Measurements from ENCODE around the gene PTPN7. TPM values are rescaled to one million over a fixed set of nuclear protein-coding genes. Genes with fewer than 3 reads are reported as not detected.

Gene PTPN7
- total RNA-seq = 1 to 10 TPM; 1.8 to 7.0 TPM
- polyA plus RNA-seq = 1 to 10 TPM in 1 of 2 donors, under 1 TPM in 1; 0.75 to 1.5 TPM

DNA sequence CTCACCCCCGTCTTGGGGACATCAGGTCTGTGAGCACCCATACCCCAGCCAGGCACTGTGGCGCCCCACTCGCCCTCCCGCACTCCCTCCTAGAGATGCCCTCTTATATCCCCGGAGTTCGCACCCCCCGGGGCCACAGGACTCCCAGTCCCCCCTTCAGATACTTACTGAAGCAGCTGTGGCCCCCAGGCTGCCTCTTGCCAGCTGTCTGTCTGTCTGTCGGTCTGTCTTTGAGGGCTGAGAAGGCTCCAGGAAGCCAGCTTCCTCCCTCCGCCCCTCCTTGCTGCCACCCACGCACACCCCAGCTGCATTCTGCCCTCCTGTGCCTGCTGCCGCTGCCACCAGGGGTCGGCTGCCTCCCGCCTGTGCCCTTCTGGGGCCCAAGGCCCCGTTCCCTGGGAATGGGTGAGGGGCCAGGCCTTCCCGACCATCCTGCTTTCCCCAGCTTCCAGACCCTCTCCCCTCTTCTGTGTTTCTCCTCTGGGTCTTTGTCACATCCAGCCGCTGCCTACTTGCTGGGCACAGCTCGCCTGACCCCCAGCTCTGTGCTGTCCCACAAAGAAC, at the start of gene PTPN7:
Gene PTPN7, minus strand, starts transcription at position 226 of the 564 bp plus-strand sequence. CDS start 1,200 bp downstream, outside the sequence.
- H3K9me3 ChIP-seq (ENCODE audit: control insufficient read depth in 4 of 4, low read length in 3 of 4) = no peaks in the 10 kb centered on the region
- H3K36me3 ChIP-seq (ENCODE audit: control insufficient read depth in 4 of 4, insufficient read depth in 3 of 4, low read depth in 1 of 4, low read length in 3 of 4) = no peaks in the 10 kb centered on the region
- H3K4me3 ChIP-seq (ENCODE audit: low read depth in 1 of 3, low read length in 3 of 3) = peak within 1 kb of the TSS in 2 of 3 donors; percentile 3 to 7
- H3K27ac ChIP-seq (ENCODE audit: low read depth in 1 of 2, low read length in 2 of 2) = peak within 1 kb of the TSS; percentile 32 to 48
- H3K9ac ChIP-seq (ENCODE audit: low read depth in 1 of 2, low read length in 2 of 2) = peak within 1 kb of the TSS in 1 of 2 donors; percentile 33
- peaks cover 0 to 4% (median under 1%) of the 10 kb centered on the region in 4 donors for H3K4me1 ChIP-seq (ENCODE audit: control insufficient read depth in 4 of 4, insufficient read depth in 4 of 4, low read length in 3 of 4)
- TF ChIP-seq RAD21 (IDR thresholded peaks at IDR 0.05) (no peak), HNF4A (conservative IDR thresholded peaks at IDR 0.05) (no peak)
- TF ChIP-seq, protein P1, sequence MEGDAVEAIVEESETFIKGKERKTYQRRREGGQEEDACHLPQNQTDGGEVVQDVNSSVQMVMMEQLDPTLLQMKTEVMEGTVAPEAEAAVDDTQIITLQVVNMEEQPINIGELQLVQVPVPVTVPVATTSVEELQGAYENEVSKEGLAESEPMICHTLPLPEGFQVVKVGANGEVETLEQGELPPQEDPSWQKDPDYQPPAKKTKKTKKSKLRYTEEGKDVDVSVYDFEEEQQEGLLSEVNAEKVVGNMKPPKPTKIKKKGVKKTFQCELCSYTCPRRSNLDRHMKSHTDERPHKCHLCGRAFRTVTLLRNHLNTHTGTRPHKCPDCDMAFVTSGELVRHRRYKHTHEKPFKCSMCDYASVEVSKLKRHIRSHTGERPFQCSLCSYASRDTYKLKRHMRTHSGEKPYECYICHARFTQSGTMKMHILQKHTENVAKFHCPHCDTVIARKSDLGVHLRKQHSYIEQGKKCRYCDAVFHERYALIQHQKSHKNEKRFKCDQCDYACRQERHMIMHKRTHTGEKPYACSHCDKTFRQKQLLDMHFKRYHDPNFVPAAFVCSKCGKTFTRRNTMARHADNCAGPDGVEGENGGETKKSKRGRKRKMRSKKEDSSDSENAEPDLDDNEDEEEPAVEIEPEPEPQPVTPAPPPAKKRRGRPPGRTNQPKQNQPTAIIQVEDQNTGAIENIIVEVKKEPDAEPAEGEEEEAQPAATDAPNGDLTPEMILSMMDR (IDR thresholded peaks at IDR 0.05; ENCODE audit: low read depth, low read length, missing input control) = peak; percentile 23
- DNase-seq (ENCODE audit: low spot score) = no peak
- H3K27me3 ChIP-seq (ENCODE audit: control insufficient read depth in 4 of 4, insufficient read depth in 4 of 4, low read length in 3 of 4) = no peaks in the 10 kb centered on the region
- 76% methylated on average over 17 of the region's 17 CpGs for WGBS

DNA sequence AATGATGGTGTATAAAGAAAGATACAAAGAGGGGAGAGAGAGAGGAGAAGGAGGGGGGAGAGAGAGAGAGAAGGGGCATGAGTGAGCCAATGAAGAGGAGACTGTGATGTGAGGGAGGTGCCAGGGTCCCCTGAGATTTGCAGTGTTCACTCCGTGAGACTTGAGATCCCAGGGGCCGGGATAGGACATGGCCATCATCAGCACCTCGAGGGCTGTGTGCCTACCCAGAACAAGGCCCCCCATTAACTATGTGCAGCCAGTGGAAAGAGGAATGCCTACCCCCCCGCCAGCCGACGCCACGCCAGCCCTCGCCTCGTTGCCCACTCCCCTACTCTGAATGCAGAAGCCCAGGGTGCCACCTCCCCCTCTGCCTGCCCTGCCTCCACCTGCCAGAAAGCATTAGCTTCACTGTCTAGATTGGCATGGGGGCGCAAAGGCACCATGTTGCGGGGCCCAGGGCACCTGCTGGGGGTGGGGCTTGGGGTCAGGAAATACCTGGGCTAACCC, 48.0 kb upstream of the PTPN7 start:
- no peaks in the 10 kb centered on the region for H3K36me3 ChIP-seq (ENCODE audit: control insufficient read depth in 4 of 4, insufficient read depth in 3 of 4, low read depth in 1 of 4, low read length in 3 of 4)
- no peaks in the 10 kb centered on the region for H3K9me3 ChIP-seq (ENCODE audit: control insufficient read depth in 4 of 4, low read length in 3 of 4)
- TF ChIP-seq EGR1 (IDR thresholded peaks at IDR 0.05; ENCODE audit: low read depth in 2 of 2) = no peak
- no peak for TF ChIP-seq JUND (IDR thresholded peaks at IDR 0.05)
- no peak for TF ChIP-seq HNF4A (conservative IDR thresholded peaks at IDR 0.05)
- TF ChIP-seq FOXA2 (IDR thresholded peaks at IDR 0.05) = no peak
- no peak for TF ChIP-seq RXRA (IDR thresholded peaks at IDR 0.05)
- TF ChIP-seq MAX (IDR thresholded peaks at IDR 0.05) = no peak
- TF ChIP-seq, protein P1 (IDR thresholded peaks at IDR 0.05; ENCODE audit: low read depth, low read length, missing input control) = no peak
- TF ChIP-seq RAD21 (IDR thresholded peaks at IDR 0.05) = no peak
- no peak for TF ChIP-seq ATF3 (IDR thresholded peaks at IDR 0.05)
- TF ChIP-seq REST (IDR thresholded peaks at IDR 0.05) = no peak
- no peak for TF ChIP-seq SP1 (IDR thresholded peaks at IDR 0.05)
- TF ChIP-seq NR2F2 (IDR thresholded peaks at IDR 0.05) = no peak
- no peak for TF ChIP-seq HNF4G (IDR thresholded peaks at IDR 0.05)
- TF ChIP-seq TAF1 (conservative IDR thresholded peaks at IDR 0.05) = no peak
- no peak for TF ChIP-seq FOXA1 (IDR thresholded peaks at IDR 0.05)
- TF ChIP-seq GABPA (IDR thresholded peaks at IDR 0.05 in 1 of 2, conservative IDR thresholded peaks at IDR 0.05 in 1 of 2) = no peak
- TF ChIP-seq, protein P2, sequence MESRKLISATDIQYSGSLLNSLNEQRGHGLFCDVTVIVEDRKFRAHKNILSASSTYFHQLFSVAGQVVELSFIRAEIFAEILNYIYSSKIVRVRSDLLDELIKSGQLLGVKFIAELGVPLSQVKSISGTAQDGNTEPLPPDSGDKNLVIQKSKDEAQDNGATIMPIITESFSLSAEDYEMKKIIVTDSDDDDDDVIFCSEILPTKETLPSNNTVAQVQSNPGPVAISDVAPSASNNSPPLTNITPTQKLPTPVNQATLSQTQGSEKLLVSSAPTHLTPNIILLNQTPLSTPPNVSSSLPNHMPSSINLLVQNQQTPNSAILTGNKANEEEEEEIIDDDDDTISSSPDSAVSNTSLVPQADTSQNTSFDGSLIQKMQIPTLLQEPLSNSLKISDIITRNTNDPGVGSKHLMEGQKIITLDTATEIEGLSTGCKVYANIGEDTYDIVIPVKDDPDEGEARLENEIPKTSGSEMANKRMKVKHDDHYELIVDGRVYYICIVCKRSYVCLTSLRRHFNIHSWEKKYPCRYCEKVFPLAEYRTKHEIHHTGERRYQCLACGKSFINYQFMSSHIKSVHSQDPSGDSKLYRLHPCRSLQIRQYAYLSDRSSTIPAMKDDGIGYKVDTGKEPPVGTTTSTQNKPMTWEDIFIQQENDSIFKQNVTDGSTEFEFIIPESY (IDR thresholded peaks at IDR 0.05) = no peak
- DNase-seq (ENCODE audit: low spot score) = no peak
- no peaks in the 10 kb centered on the region for H3K4me1 ChIP-seq (ENCODE audit: control insufficient read depth in 4 of 4, insufficient read depth in 4 of 4, low read length in 3 of 4)
- no peak overlapping the region for H3K27ac ChIP-seq (ENCODE audit: low read depth in 1 of 2, low read length in 2 of 2)
- no peak overlapping the region for H3K4me3 ChIP-seq (ENCODE audit: low read depth in 1 of 3, low read length in 3 of 3)
- 77% methylated on average over 11 of the region's 11 CpGs for WGBS
- H3K9ac ChIP-seq (ENCODE audit: low read depth in 1 of 2, low read length in 2 of 2) = no peak overlapping the region
- peaks cover 0 to 7% (median 0%) of the 10 kb centered on the region in 4 donors for H3K27me3 ChIP-seq (ENCODE audit: control insufficient read depth in 4 of 4, insufficient read depth in 4 of 4, low read length in 3 of 4)

Data from liver (tissue), 9 donors.